Measurements from ENCODE around the gene PVR.

GRCh38 chr19:44668985-44669764, 25.5 kb downstream of the PVR start:
- TF ChIP-seq CTCF (tag by site-specific recombination; IDR thresholded peaks at IDR 0.05) = no peak
- no peak for TF ChIP-seq YY1 (tag by site-specific recombination; IDR thresholded peaks at IDR 0.05)
- TF ChIP-seq ZNF76 (tag by site-specific recombination; IDR thresholded peaks at IDR 0.05; ENCODE audit: borderline replicate concordance, low read depth) = no peak
- TF ChIP-seq ZNF791 (tag by site-specific recombination; IDR thresholded peaks at IDR 0.05) = no peak
- TF ChIP-seq TCF7L2 (IDR thresholded peaks at IDR 0.05; ENCODE audit: borderline replicate concordance, low read depth, low read length) = no peak

All from HEK293 (cell line).